OCI-LY7 (cell line): ENCODE results near the gene HOTAIR. TPM values are rescaled to one million over a fixed set of nuclear protein-coding genes. Genes with fewer than 3 reads are reported as not detected.

Source experiments
- BruUV-seq: library from RNA; stranded (reverse); fragments of 400-500 nt; replicated peaks from 2 replicates; lab custom pipeline; 2021; lab: Mats Ljungman, UMichigan
- CTCF ChIA-PET: fragments of 300-600 bp; sonication (Branson Sonifier 250); formaldehyde crosslinking; loops from one replicate; lab custom pipeline; 2022; ENCODE audit warnings: antibody characterized with exemption; ENCODE audit not compliant: unreplicated experiment; lab: Charles Lee
- POLR2A ChIA-PET: fragments of 300-600 bp; sonication (Branson Sonifier 250); formaldehyde crosslinking; loops from one replicate; lab custom pipeline; 2022; ENCODE audit warnings: antibody characterized with exemption; lab: Charles Lee
- DNase-seq: peaks from one replicate; pipeline ENCODE4 v3.0.0-alpha.2; 2015; ENCODE audit warnings: low spot score
- H2AFZ ChIP-seq: fragments of 200-600 bp; sonication (generic), shearing (Covaris generic); 2 replicates; pipeline ENCODE4 v1.6.1; 2014; ENCODE audit warnings: mild to moderate bottlenecking, antibody characterized with exemption, low read length, moderate library complexity
- H3K27ac ChIP-seq: fragments of 200-600 bp; sonication (generic); 2 replicates; pipeline ENCODE4 v1.5.1; 2014; ENCODE audit warnings: mixed run types, low read depth, mild to moderate bottlenecking, moderate library complexity, low read length, inconsistent platforms; ENCODE audit not compliant: poor library complexity, severe bottlenecking
- H3K36me3 ChIP-seq: fragments of 200-600 bp; sonication (generic); 2 replicates; pipeline ENCODE4 v1.6.1; 2014; ENCODE audit warnings: mild to moderate bottlenecking, antibody characterized with exemption, low read length, moderate library complexity, mixed read lengths; ENCODE audit not compliant: insufficient read depth
- H3K4me1 ChIP-seq: fragments of 200-600 bp; sonication (generic); 2 replicates; pipeline ENCODE4 v1.5.1; 2014; ENCODE audit warnings: mild to moderate bottlenecking, low read length; ENCODE audit not compliant: insufficient read depth, poor library complexity, severe bottlenecking
- H3K4me2 ChIP-seq: fragments of 200-600 bp; sonication (generic); 2 replicates; pipeline ENCODE4 v1.6.1; 2014; ENCODE audit warnings: mild to moderate bottlenecking, low read length
- H3K4me3 ChIP-seq: fragments of 200-600 bp; sonication (generic); 2 replicates; pipeline ENCODE4 v1.5.1; 2014; ENCODE audit warnings: mild to moderate bottlenecking, low read depth, low read length; ENCODE audit not compliant: poor library complexity, severe bottlenecking
- H3K79me2 ChIP-seq: fragments of 200-600 bp; sonication (generic); 2 replicates; pipeline ENCODE4 v1.6.1; 2016; ENCODE audit warnings: low read depth, mild to moderate bottlenecking, low read length, moderate library complexity, mixed read lengths; ENCODE audit not compliant: insufficient read depth
- H3K9me2 ChIP-seq: fragments of 200-600 bp; sonication (generic); 2 replicates; pipeline ENCODE4 v1.6.1; 2016; ENCODE audit warnings: mild to moderate bottlenecking, low read length, mixed read lengths; ENCODE audit not compliant: insufficient read depth
- H3K9me3 ChIP-seq: fragments of 200-600 bp; sonication (generic); 2 replicates; pipeline ENCODE4 v1.6.1; 2014; ENCODE audit warnings: mild to moderate bottlenecking, mixed run types, low read length, mixed read lengths
- H4K20me1 ChIP-seq: fragments of 200-600 bp; sonication (generic); 2 replicates; pipeline ENCODE4 v1.6.1; 2014; ENCODE audit warnings: mild to moderate bottlenecking, antibody characterized with exemption, low read length, moderate library complexity, mixed read lengths; ENCODE audit not compliant: insufficient read depth
- EZH2phosphoT487 ChIP-seq: fragments of 200-600 bp; sonication (generic); IDR thresholded peaks from 2 replicates; pipeline ENCODE4 v1.6.1; 2018; ENCODE audit warnings: low read depth, borderline replicate concordance, mild to moderate bottlenecking, mixed run types, antibody characterized with exemption, low read length, moderate library complexity, mixed read lengths
- intact Hi-C: fragments of 100-400 bp; cut with micrococcal nuclease; formaldehyde crosslinking; loops from one replicate; pipeline ENCODE4 v1.10.0; 2022; ENCODE audit not compliant: unreplicated experiment
- total RNA-seq, 2 experiments: library from RNA; depleted of rRNA in 1 of 2; stranded (reverse); fragments of >200 nt in 1 of 2; shearing (Covaris generic) in 1 of 2; gene quantifications; 2 replicates each; pipeline ENCODE4 v1.2.3, GENCODE V29; 2014 to 2022
- TF ChIP-seq, protein P1 (sequence below): fragments of 200-600 bp; sonication (generic); conservative IDR thresholded peaks from 2 replicates; pipeline ENCODE4 v1.5.1; 2014; ENCODE audit warnings: mild to moderate bottlenecking, antibody characterized with exemption, low read length, moderate library complexity, mixed read lengths

Gene HOTAIR
- total RNA-seq, 2 experiments from 2014 or later, result 0.88 to 5.3 TPM

DNA sequence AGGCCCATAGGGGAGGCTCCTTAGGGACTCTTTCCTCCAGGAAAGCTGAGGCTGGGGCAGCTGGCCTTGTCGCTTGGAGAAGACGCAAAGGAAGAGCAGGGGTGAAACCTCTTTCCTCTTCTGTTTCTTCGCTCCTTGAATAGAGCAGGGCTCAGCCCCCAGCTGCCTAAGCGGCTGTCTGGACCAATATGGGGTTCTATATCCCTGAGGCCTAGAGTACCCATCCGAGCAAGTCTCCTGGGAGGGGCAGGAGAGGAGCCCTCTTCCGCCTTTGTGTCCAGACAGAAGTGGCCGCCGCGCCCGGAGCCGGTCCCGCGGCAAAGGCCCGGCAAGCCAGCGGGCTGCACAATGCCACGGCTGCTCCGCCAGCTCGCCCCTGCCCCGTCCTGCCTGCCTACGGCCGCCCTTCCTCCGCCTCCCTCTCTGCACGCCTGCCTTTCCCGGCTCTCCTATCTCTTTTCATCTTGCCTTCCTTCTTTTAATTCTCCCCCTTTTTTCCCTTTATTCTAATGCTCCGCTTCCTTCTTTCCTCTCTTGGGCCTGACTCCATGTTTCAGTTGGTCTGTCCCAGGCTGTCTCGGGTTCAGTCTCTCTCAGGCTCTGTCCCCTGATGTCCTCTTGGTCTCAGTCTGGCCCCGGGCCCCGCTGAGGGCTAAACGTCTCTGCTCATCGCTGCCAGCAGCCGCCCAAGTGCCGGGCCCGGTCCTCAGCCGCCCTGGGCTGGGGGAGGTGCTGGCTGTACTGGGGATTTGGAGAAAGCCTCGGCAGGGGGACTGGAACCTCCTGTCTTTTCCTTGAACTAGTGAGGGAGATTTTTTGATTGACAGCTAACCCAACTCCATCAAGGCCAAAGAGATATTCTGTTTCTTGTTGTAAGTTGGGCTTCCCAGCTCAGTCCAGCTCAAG lies 22.7 kb upstream of the HOTAIR start:
- Histone ChIP-seq H3K79me2 (no peaks in the 10 kb centered on the region), H3K9me2 (no peaks in the 10 kb centered on the region), H3K27ac (no peak overlapping the region), H3K4me2 (no peak overlapping the region), H3K36me3 (no peaks in the 10 kb centered on the region), H4K20me1 (no peaks in the 10 kb centered on the region; the same call in 1 of the 2 replicates), H3K4me1 (peaks cover 5% of the 10 kb centered on the region), H3K4me3 (no peak overlapping the region), H3K9me3 (no peaks in the 10 kb centered on the region), H2AFZ (no peak overlapping the region)
- ChIA-PET CTCF (no interaction called here), POLR2A (no interaction called here)
- BruUV-seq, result no TSS peak
- peak; percentile 24; the same call in 1 of the 2 replicates for TF ChIP-seq EZH2phosphoT487
- TF ChIP-seq, protein P1, sequence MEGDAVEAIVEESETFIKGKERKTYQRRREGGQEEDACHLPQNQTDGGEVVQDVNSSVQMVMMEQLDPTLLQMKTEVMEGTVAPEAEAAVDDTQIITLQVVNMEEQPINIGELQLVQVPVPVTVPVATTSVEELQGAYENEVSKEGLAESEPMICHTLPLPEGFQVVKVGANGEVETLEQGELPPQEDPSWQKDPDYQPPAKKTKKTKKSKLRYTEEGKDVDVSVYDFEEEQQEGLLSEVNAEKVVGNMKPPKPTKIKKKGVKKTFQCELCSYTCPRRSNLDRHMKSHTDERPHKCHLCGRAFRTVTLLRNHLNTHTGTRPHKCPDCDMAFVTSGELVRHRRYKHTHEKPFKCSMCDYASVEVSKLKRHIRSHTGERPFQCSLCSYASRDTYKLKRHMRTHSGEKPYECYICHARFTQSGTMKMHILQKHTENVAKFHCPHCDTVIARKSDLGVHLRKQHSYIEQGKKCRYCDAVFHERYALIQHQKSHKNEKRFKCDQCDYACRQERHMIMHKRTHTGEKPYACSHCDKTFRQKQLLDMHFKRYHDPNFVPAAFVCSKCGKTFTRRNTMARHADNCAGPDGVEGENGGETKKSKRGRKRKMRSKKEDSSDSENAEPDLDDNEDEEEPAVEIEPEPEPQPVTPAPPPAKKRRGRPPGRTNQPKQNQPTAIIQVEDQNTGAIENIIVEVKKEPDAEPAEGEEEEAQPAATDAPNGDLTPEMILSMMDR, result no peak
- DNase-seq, result no peak
- intact Hi-C loops, result no loop called here

DNA sequence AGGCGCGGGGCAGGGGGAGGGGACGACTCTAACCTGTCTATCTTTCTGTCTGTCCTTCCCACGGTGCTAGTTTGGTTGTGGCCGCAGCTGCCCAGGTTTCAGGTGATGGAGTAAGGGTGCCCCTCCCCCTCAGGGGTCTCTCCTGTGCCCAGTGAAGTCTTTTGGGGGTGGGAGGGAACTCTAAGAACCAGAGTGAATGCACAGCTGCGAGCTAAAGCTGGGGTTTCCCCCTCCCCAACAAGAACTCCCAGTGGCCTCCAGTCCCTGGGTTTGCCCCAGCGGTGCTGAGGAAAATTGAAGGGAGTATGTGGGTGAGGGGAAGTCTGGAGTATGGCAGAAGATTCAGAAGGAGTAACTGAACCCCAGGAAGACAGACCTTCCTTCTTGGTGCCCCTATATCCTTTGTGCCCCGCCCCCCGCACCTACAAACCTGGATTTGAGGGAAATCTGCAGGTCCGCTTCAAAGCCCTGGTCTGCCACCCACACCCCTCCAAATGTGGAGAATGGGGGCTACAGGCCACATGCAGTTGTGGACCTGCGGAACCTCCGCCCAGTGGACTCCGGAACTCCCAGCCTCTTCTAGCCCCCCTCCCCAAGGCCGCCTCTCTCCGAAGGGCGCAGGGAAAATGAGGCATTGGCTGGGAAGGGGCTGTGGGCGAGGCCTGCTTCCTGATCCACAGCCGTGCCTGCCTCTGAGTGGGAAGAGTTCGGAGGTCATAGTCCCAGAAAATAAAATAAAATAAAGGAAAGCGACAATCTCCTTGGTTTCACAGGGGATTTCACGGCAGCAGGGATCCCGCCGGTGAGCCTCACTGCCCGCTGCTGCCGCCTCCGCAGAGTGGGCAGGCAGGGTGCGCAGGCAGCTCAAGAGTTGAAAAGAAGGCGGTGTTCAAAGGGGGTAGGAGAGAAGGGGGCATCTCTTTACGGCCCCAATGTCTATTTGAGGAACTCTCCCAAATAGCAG lies 21.8 kb upstream of the HOTAIR start:
- H4K20me1 ChIP-seq, result no peaks in the 10 kb centered on the region; the same call in 1 of the 2 replicates
- H3K36me3 ChIP-seq, result no peaks in the 10 kb centered on the region
- H3K4me2 ChIP-seq, result peak overlapping the region; percentile 64
- intact Hi-C loops, result no loop called here
- no peaks in the 10 kb centered on the region for H3K79me2 ChIP-seq
- TF ChIP-seq, protein P1, result no peak
- no peak for TF ChIP-seq EZH2phosphoT487
- ChIA-PET POLR2A (no interaction called here), CTCF (no interaction called here)
- BruUV-seq, result no TSS peak
- no peaks in the 10 kb centered on the region for H3K9me3 ChIP-seq
- H3K9me2 ChIP-seq, result no peaks in the 10 kb centered on the region
- peak overlapping the region; percentile 54 for H3K4me3 ChIP-seq
- H3K4me1 ChIP-seq, result peaks cover 5% of the 10 kb centered on the region
- DNase-seq, result no peak
- no peak overlapping the region for H3K27ac ChIP-seq
- H2AFZ ChIP-seq, result peak overlapping the region; percentile 44
